ENCODE data around the gene SMARCC2.
A peak's percentile ranks its signal among the peaks of the same experiment; 100 is the strongest.

SMARCC2 gene

DNA sequence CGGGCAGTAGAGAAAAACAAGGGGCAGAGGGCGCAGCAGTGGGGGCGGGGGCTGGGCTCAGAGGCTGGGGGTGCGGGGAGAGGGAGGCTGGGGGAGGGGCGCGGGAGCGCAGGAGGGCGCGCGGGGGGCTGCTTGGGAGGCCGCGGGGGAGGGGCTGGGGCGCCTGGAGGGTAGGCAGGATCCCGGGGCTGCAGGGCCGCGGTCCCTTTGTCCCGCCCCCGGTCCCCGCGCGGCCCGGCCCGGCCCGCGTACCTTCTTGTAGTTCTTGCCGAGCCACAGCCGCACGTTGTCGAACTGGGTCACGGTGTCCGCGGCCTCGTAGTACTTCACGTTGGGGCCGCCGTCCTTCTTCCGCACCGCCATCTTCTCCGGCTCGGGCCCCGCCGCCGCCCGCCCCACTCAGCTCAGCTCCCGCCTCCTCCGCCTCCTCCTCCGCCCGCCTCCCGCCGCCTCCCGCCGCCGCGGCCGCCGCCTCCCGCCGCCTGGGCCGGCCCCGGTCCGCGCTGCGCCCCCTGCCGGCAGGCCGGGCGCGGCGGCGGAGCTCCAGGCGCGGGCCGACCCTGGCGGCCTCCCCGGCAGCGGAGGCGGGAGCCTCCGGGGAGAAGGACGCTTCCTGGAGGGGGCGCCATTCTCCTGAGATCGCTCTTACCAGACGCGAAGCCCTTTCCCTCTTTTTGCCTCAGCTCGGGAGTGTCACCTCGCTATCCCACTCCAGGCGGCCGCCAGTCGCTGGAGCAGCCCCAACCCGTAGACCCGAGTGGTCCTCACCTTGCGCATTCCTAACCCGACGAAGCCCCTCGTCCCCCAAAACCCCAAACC, at the start of gene SMARCC2:
SMARCC2 (minus strand) TSS at position 385 of the 819 bp plus-strand sequence; CDS start at position 363, 22 bp downstream.
- DNase-seq (ENCODE audit: low read depth in 2 of 2, low spot score in 1 of 2) = peak; percentile 64 to 65

DNA sequence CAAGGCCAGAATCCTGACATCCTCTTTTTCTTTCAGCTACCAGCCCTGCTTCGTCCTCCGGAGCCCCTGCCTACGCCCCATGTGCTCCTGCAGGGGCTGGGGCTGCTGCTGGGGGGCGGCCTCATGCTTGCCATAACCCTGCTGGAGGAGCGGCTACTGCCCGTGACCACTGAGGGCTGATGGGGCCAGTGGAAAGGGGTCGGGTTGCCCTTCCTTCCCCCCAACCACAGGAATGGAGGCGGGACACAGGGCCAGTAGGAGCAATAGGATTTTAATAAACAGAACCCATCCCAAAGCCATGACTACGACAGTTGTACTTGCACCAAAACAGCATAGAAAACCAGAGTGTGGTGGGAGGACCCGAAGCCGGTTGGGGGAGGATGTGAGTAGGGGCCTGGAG, 48.3 kb upstream of the SMARCC2 start:
- no peak for DNase-seq (ENCODE audit: low read depth in 2 of 2, low spot score in 1 of 2)

GRCh38 chr12:56236985-56237384, 47.7 kb upstream of the SMARCC2 start:
- DNase-seq (ENCODE audit: low read depth in 2 of 2, low spot score in 1 of 2) = no peak

- no peak for DNase-seq (ENCODE audit: low read depth in 2 of 2, low spot score in 1 of 2)
These were observed 46.8 kb upstream of the SMARCC2 start for GRCh38 chr12:56236091-56236490.

DNA sequence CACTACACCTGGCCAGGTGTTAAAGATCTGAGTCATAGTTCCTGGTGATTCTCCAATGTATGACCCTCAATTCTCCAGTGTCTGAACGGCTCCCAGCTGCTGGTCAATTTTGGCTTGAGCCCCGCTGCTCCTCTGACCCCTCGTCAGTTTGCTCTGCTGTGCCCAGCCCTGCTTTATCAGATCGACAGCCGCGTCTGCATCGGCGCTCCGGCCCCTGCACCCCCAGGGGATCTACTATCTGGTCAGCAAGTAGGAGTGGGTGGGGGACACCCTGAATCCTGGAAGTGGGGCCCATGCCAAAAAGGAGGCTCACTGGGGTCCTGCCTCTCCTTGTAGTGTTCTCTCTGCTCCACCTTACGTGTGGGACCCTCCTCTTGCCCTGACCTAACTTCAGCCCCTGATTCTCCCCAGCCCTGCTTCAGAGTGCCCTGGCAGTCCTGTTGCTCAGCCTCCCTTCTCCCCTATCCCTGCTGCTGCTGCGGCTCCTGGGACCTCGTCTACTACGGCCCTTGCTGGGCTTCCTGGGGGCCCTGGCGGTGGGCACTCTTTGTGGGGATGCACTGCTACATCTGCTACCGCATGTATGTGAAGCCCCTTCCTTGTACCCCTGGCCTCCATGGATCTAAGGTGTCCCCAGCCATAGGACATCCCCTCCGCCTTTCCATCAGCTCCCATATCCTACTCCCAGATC, 45.6 kb upstream of the SMARCC2 start:
- no peak for DNase-seq (ENCODE audit: low read depth in 2 of 2, low spot score in 1 of 2)

GRCh38 chr12:56231184-56231582, 41.9 kb upstream of the SMARCC2 start:
- no peak for DNase-seq (ENCODE audit: low read depth in 2 of 2, low spot score in 1 of 2)

GRCh38 chr12:56230432-56231183, 41.3 kb upstream of the SMARCC2 start:
- no peak for DNase-seq (ENCODE audit: low read depth in 2 of 2, low spot score in 1 of 2)

DNA sequence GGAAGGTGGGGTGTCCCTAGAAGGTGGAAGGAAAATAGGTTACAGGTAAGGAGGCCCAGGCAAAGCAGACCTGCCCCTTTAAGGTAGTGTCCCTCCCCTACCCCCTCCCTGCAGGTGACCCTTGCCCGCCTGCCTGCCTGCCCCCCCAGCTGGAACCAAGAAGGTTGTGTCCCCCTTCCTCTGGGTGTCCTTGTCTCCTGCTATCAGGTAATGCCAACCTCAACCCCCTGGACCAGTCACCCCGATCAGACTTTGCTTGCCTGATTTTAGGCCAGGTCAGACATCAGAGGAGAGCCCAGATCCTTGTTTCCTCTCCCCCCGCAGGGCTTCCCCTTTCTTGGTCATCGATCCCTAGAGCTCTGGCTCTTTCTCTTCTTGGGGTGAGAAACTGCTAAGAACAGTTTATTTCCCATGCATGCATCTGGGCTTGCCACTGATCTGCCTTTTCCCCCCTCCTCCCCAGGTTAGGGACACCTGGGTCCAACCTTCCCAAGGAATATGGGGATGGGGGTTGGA, 40.7 kb upstream of the SMARCC2 start, which contains the start of gene SLC39A5:
SLC39A5 (plus strand) TSS at position 136 of the 516 bp plus-strand sequence. CDS start 1,224 bp downstream, outside the sequence.
- DNase-seq (ENCODE audit: low read depth in 2 of 2, low spot score in 1 of 2) = no peak

- DNase-seq (ENCODE audit: low read depth in 2 of 2, low spot score in 1 of 2) = no peak
These were observed 39.8 kb upstream of the SMARCC2 start for GRCh38 chr12:56229082-56229481.

- DNase-seq (ENCODE audit: low read depth in 2 of 2, low spot score in 1 of 2) = no peak
These were observed 35.7 kb upstream of the SMARCC2 start for GRCh38 chr12:56224954-56225353.

- peak; percentile 74 to 88 for DNase-seq (ENCODE audit: low read depth in 2 of 2, low spot score in 1 of 2)
These were observed 34.9 kb upstream of the SMARCC2 start, which contains the start of gene NABP2 for GRCh38 chr12:56224102-56224701. Gene NABP2, plus strand, starts transcription at chr12:56224342. Its CDS starts 515 bp downstream, at chr12:56224857.

DNA sequence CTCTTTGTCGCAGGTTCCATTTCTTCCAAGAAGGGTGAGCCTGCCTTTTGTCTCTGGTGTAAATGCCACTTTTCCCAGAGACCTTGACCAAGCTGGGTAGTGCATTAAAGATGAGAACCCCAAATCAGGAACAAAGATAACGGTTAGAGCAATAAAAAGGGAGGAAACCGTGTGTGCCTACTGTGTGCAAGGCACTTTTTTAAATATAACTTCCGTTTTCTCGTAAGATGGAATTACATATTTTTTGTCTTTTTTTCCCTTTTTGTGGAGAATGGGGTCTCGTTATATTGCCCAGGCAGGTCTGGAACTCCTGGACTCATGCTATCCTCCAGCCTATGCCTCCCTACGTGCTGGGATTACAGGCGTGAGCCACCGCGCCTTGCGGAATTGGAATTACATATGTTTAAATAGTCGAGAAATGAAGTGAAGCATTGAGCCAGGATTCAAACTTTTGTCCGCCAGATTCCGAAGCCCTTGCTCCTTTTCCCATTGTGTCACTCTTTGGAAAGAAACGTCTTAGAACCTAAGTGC, 34.4 kb upstream of the SMARCC2 start:
- no peak for DNase-seq (ENCODE audit: low read depth in 2 of 2, low spot score in 1 of 2)

DNA sequence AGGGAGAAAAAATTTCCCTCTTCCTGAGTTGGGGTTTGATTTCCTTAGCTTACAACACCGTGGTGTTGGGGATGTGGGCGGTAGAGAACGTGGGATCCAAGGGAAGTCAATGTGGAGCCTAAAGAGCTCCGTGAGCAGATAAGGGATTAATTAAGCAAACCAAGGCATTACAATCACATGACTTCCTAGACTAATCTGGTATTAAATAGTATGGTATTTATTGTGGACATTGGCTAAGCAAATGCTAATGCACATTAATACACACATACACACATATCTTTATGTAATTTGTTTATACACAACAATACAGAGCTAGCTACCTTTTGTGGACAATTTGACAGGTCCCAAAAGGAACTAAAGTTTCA, 33.2 kb upstream of the SMARCC2 start:
- no peak for DNase-seq (ENCODE audit: low read depth in 2 of 2, low spot score in 1 of 2)

DNA sequence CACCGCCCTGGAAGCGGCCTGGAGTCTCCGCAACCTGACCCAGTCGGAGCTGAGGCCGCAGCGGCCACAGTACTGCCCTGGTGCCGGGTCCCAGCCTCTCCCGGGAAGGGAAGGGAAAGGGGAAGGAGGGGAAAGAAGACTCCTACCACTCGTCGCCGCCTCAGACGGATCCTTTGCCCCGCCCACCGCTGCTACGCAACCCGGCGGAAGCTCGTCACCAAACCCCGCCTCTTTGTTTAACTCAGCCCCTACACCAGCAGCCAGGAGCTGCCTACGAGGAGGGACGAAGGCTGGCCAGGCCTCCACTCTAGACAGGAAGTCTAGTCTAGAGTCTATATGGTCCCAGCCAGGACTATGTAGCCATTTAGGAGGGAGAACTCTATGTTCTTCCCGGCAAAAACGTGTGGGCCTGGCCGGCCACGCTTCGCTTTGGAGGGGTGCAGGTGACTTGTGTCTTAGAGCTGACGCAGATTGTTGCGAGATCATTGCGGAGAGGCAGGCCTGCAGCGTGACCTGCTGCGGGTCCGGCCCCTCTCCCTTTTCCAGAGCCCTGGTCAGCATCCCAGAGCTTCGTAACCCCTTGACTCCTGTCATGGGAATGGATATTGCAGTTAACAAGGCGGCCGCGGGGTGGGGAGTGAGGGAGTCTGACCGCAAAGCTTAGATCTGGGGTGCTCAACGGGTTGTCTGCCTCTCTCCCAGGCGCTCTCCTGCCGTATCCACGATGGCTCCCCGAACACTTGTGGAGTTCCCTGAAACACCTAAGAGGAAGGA, 32.7 kb upstream of the SMARCC2 start, which contains the start of gene RNF41:
RNF41 (minus strand) TSS at position 166 of the 774 bp plus-strand sequence. CDS start 7,875 bp downstream, outside the sequence.
- peak; percentile 86 for DNase-seq (ENCODE audit: low read depth in 2 of 2, low spot score in 1 of 2)

DNA sequence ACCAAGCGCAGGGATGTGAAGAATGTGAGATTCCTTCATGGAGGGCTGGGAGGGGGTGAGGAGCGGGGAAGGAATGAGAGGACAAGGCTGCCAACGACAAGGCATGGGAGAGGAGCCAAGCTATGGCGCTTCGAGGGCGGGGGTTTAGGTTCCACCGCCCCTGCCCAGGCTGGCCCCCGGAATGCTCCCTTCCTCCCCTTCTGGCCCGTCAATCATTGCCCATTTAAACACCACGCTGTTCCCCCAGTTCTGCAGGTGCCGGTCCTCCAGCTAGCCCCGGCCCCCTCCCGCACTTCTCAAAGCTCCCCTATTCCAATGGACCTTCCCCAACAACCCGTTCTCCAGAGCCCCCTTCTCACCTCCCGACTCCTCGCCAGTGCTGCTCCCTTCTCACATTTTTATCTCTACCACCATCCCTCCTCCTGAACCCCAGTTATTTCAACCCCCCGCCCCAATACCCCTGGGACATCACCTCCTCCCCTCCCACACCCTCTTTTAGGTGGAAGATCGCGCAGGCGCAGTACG, 32.0 kb upstream of the SMARCC2 start:
- DNase-seq (ENCODE audit: low read depth in 2 of 2, low spot score in 1 of 2) = no peak

- DNase-seq (ENCODE audit: low read depth in 2 of 2, low spot score in 1 of 2) = no peak
These were observed 31.4 kb upstream of the SMARCC2 start for GRCh38 chr12:56220611-56221231.

DNA sequence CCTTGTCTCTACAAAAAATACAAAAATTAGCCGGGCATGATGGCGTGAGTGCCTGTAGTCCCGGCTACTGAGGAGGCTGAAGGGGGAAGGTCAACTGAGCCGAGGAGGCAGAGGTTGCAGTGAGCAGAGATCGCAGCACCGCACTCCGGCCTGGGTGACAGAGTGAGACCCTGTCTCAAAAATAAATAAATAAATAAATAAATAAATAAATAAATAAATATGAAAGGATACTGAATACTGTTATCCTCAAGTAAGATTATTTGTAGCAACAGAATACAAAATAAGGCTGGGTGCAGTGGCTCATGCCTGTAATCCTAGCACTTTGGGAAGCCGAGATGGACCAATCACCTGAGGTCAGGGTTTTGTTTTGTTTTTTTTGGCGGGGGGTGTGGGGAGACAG, 30.6 kb upstream of the SMARCC2 start:
- DNase-seq (ENCODE audit: low read depth in 2 of 2, low spot score in 1 of 2) = no peak

DNA sequence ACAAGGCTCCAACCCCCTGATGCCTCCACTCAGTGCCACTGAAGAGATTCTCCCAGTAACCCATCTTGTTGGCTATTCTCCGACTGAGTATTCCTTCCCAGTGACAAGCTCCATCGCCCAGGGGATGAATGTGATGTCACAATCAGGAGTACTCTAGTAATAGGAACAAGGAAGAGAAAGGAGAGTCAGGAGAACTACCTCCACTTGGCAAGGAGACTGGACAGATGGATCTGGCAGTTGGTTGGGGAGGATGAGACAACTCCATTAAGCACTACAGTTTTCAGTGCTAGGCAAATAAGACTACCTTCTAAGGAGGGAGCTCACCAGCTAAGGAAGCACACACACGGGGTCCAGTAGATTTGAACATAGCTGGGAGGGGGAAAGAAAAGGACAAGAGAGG, 27.2 kb upstream of the SMARCC2 start:
- DNase-seq (ENCODE audit: low read depth in 2 of 2, low spot score in 1 of 2) = no peak

GRCh38 chr12:56213878-56214277, 24.6 kb upstream of the SMARCC2 start:
- DNase-seq (ENCODE audit: low read depth in 2 of 2, low spot score in 1 of 2) = no peak

Data from stimulated activated CD8-positive, alpha-beta memory T cell treated with anti-CD3 and anti-CD28 coated beads, Interleukin-4, amount 100 ng/mL, for 4 hours (primary cell).